ENCODE data around the gene HOXC11. TPM values are rescaled to one million over a fixed set of nuclear protein-coding genes. Genes with fewer than 3 reads are reported as not detected.

Gene HOXC11
- total RNA-seq, 1 donor from 2014 or later = not detected

GRCh38 chr12:53942467-53942997 lies 30.4 kb upstream of the HOXC11 start:
- DNase-seq = no peak

GRCh38 chr12:53944209-53944608 lies 28.7 kb upstream of the HOXC11 start:
- no peak for DNase-seq

GRCh38 chr12:53944907-53945847 lies 27.7 kb upstream of the HOXC11 start:
- DNase-seq = no peak

- DNase-seq = no peak
Observed at GRCh38 chr12:53947743-53948142, 25.2 kb upstream of the HOXC11 start.

GRCh38 chr12:53948650-53949593 lies 24.0 kb upstream of the HOXC11 start:
- no peak for DNase-seq

GRCh38 chr12:53949631-53950436 lies 23.1 kb upstream of the HOXC11 start:
- no peak for DNase-seq

- no peak for DNase-seq
Observed at GRCh38 chr12:53950437-53950773, 22.5 kb upstream of the HOXC11 start.

- DNase-seq = no peak
Observed at GRCh38 chr12:53950789-53951576, 21.9 kb upstream of the HOXC11 start.

- DNase-seq = no peak
Observed at GRCh38 chr12:53951577-53952334, 21.2 kb upstream of the HOXC11 start.

GRCh38 chr12:53952335-53952694 lies 20.6 kb upstream of the HOXC11 start:
- no peak for DNase-seq

- no peak for DNase-seq
Observed at GRCh38 chr12:53952871-53953734, 19.8 kb upstream of the HOXC11 start.

GRCh38 chr12:53953831-53954693 lies 18.9 kb upstream of the HOXC11 start:
- no peak for DNase-seq

- DNase-seq = no peak
Observed at GRCh38 chr12:53954694-53955035, 18.3 kb upstream of the HOXC11 start, which contains the start of gene HOXC12. Gene HOXC12, plus strand, starts transcription at chr12:53954903. Its CDS starts 27 bp downstream, at chr12:53954930.

GRCh38 chr12:53955036-53955775 lies 17.7 kb upstream of the HOXC11 start:
- DNase-seq = no peak

GRCh38 chr12:53955776-53956250 lies 17.1 kb upstream of the HOXC11 start:
- DNase-seq = no peak

GRCh38 chr12:53956251-53956887 lies 16.6 kb upstream of the HOXC11 start:
- DNase-seq = no peak

- no peak for DNase-seq
Observed at GRCh38 chr12:53956914-53957536, 15.9 kb upstream of the HOXC11 start.

Data from dermis blood vessel endothelial cell (primary cell).